GM21367 (cell line): ENCODE data around the gene SIK3.

Source experiments
- ATAC-seq: cut with Tn5 transposase; IDR thresholded peaks from one replicate; pipeline ENCODE4 v1.9.1; 2021; ENCODE audit not compliant: unreplicated experiment

The SIK3 gene

GRCh38 chr11:116829525-116830183 is 268.6 kb downstream of the SIK3 start, which contains the start of gene APOC3:
Gene APOC3 (plus strand): TSS chr11:116829907. CDS start chr11:116830583, 676 bp downstream.
- ATAC-seq: no peak

- ATAC-seq: no peak
These were observed 269.4 kb downstream of the SIK3 start for GRCh38 chr11:116828632-116829524.

GRCh38 chr11:116827461-116827860 is 270.8 kb downstream of the SIK3 start:
- ATAC-seq: no peak

- no peak for ATAC-seq
These were observed 271.3 kb downstream of the SIK3 start for GRCh38 chr11:116826751-116827431.

GRCh38 chr11:116825854-116826750 is 272.1 kb downstream of the SIK3 start:
- ATAC-seq: no peak

- ATAC-seq: no peak
These were observed 272.8 kb downstream of the SIK3 start for GRCh38 chr11:116825434-116825833.

- no peak for ATAC-seq
These were observed 275.0 kb downstream of the SIK3 start, which contains the start of gene APOA4 for GRCh38 chr11:116823031-116823843. Gene APOA4 (minus strand): TSS chr11:116823304. CDS start chr11:116823191, 113 bp downstream.

GRCh38 chr11:116822575-116822974 is 275.7 kb downstream of the SIK3 start:
- ATAC-seq: no peak

GRCh38 chr11:116821050-116821918 is 276.9 kb downstream of the SIK3 start:
- ATAC-seq: no peak

GRCh38 chr11:116819049-116819448 is 279.2 kb downstream of the SIK3 start:
- ATAC-seq: no peak

- ATAC-seq: no peak
These were observed 283.7 kb downstream of the SIK3 start for GRCh38 chr11:116814502-116814901.

- no peak for ATAC-seq
These were observed 284.3 kb downstream of the SIK3 start for GRCh38 chr11:116813781-116814471.

- ATAC-seq: no peak
These were observed 285.1 kb downstream of the SIK3 start for GRCh38 chr11:116813170-116813569.

- ATAC-seq: no peak
These were observed 286.1 kb downstream of the SIK3 start for GRCh38 chr11:116812109-116812508.

- ATAC-seq: no peak
These were observed 287.0 kb downstream of the SIK3 start for GRCh38 chr11:116811194-116811593.

- no peak for ATAC-seq
These were observed 289.7 kb downstream of the SIK3 start for GRCh38 chr11:116808262-116809175.
